OCI-LY1 (cell line): Measurements from ENCODE around the gene TARBP2.

ENCODE experiments used
- H2AFZ ChIP-seq: fragments of 200-600 bp; sonication (generic), shearing (Covaris generic); 2 replicates; pipeline ENCODE4 v1.6.0; 2014; ENCODE audit warnings: antibody characterized with exemption, mild to moderate bottlenecking, low read length
- H3F3A ChIP-seq: fragments of 200-600 bp; sonication (generic), shearing (Covaris generic); 2 replicates; pipeline ENCODE4 v1.6.0; 2014; ENCODE audit warnings: mild to moderate bottlenecking, antibody characterized with exemption, low read length, moderate library complexity; ENCODE audit not compliant: insufficient read depth
- H3K27ac ChIP-seq: fragments of 200-600 bp; sonication (generic); 2 replicates; pipeline ENCODE4 v1.5.1; 2014; ENCODE audit warnings: low read length, mixed run types, mild to moderate bottlenecking, low read depth; ENCODE audit not compliant: poor library complexity, severe bottlenecking
- H3K27me3 ChIP-seq: fragments of 200-600 bp; sonication (generic); 2 replicates; pipeline ENCODE4 v1.6.0; 2014; ENCODE audit warnings: antibody characterized with exemption, mild to moderate bottlenecking, low read length, moderate library complexity; ENCODE audit not compliant: insufficient read depth
- H3K36me3 ChIP-seq: fragments of 200-600 bp; sonication (generic); 2 replicates; pipeline ENCODE4 v1.6.1; 2014; ENCODE audit warnings: mild to moderate bottlenecking, antibody characterized with exemption, low read length, moderate library complexity, mixed read lengths; ENCODE audit not compliant: insufficient read depth
- H3K4me1 ChIP-seq: fragments of 200-600 bp; sonication (generic); 2 replicates; pipeline ENCODE4 v1.5.1; 2014; ENCODE audit warnings: mild to moderate bottlenecking, low read length, moderate library complexity; ENCODE audit not compliant: insufficient read depth, severe bottlenecking
- H3K4me2 ChIP-seq: fragments of 200-600 bp; sonication (generic), shearing (Covaris generic); 2 replicates; pipeline ENCODE4 v1.6.1; 2014; ENCODE audit warnings: low read length
- H3K4me3 ChIP-seq: fragments of 200-600 bp; sonication (generic); 2 replicates; pipeline ENCODE4 v1.5.1; 2014; ENCODE audit warnings: low read length, low read depth, mild to moderate bottlenecking, mixed read lengths; ENCODE audit not compliant: poor library complexity, severe bottlenecking
- H3K79me2 ChIP-seq: fragments of 200-600 bp; shearing (Covaris generic); 2 replicates; pipeline ENCODE4 v1.6.1; 2016; ENCODE audit warnings: mixed run types, low read length, mixed read lengths; ENCODE audit not compliant: insufficient read depth
- H3K9ac ChIP-seq: fragments of 200-600 bp; sonication (generic), shearing (Covaris generic); 2 replicates; pipeline ENCODE4 v1.6.1; 2014; ENCODE audit warnings: mild to moderate bottlenecking, low read length, mixed read lengths
- H3K9me2 ChIP-seq: fragments of 200-600 bp; sonication (generic), shearing (Covaris generic); 2 replicates; pipeline ENCODE4 v1.6.1; 2014; ENCODE audit warnings: low read depth, mild to moderate bottlenecking, low read length, mixed read lengths
- H3K9me3 ChIP-seq: fragments of 200-600 bp; shearing (Covaris generic); 2 replicates; pipeline ENCODE4 v1.6.1; 2014; ENCODE audit warnings: low read length, mixed read lengths
- H4K20me1 ChIP-seq: fragments of 200-600 bp; sonication (generic), shearing (Covaris generic); 2 replicates; pipeline ENCODE4 v1.6.0; 2016; ENCODE audit warnings: mild to moderate bottlenecking, low read length; ENCODE audit not compliant: insufficient read depth
- EZH2 ChIP-seq: fragments of 200-600 bp; sonication (generic), shearing (Covaris generic); IDR thresholded peaks from 2 replicates; pipeline ENCODE4 v1.8.0; 2017; ENCODE audit warnings: borderline replicate concordance, mixed run types, mild to moderate bottlenecking, antibody characterized with exemption, low read length, moderate library complexity, mixed read lengths
- TF ChIP-seq, protein P1 (sequence below): fragments of 200-600 bp; sonication (generic), shearing (Covaris generic); IDR thresholded peaks from 2 replicates; pipeline ENCODE4 v1.5.1; 2017; ENCODE audit warnings: mild to moderate bottlenecking, antibody characterized with exemption, low read length, moderate library complexity, mixed read lengths

Gene TARBP2

GRCh38 chr12:53496752-53497032, 4.4 kb upstream of the TARBP2 start:
- Histone ChIP-seq H3K9me3 (no peaks in the 10 kb centered on the region), H4K20me1 (no peaks in the 10 kb centered on the region), H2AFZ (no peak overlapping the region), H3K36me3 (no peaks in the 10 kb centered on the region), H3K27ac (no peak overlapping the region), H3K9me2 (no peaks in the 10 kb centered on the region), H3K4me3 (no peak overlapping the region), H3K4me1 (peaks cover 37% of the 10 kb centered on the region), H3K27me3 (no peaks in the 10 kb centered on the region), H3K9ac (no peak overlapping the region), H3K79me2 (peaks cover 1% of the 10 kb centered on the region; the same call in 1 of the 2 replicates), H3K4me2 (no peak overlapping the region), H3F3A (no peaks in the 10 kb centered on the region; the same call in 1 of the 2 replicates)
- TF ChIP-seq EZH2 = no peak
- TF ChIP-seq, protein P1, sequence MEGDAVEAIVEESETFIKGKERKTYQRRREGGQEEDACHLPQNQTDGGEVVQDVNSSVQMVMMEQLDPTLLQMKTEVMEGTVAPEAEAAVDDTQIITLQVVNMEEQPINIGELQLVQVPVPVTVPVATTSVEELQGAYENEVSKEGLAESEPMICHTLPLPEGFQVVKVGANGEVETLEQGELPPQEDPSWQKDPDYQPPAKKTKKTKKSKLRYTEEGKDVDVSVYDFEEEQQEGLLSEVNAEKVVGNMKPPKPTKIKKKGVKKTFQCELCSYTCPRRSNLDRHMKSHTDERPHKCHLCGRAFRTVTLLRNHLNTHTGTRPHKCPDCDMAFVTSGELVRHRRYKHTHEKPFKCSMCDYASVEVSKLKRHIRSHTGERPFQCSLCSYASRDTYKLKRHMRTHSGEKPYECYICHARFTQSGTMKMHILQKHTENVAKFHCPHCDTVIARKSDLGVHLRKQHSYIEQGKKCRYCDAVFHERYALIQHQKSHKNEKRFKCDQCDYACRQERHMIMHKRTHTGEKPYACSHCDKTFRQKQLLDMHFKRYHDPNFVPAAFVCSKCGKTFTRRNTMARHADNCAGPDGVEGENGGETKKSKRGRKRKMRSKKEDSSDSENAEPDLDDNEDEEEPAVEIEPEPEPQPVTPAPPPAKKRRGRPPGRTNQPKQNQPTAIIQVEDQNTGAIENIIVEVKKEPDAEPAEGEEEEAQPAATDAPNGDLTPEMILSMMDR = no peak

DNA sequence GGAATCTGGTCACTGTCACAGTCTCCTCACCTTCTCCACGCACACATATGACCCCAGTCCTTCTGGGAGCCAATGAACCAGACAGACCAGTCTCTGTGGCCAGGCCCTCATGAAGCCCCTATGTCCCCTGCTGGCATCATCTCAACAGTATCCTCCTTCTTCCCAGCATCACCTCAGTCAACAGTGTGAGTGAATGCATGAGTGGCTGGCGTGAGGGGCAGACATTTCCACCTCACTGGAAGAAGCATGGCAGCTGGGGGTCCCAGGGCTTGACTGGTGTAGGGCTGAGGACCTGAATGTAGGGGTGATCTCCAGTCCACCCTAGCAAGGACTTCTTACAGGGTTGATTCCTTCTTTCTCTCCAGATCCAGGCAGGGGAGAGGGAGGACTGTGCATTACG, 3.6 kb upstream of the TARBP2 start:
- Histone ChIP-seq H3K36me3 (no peaks in the 10 kb centered on the region), H3K4me3 (no peak overlapping the region), H3K9me3 (no peaks in the 10 kb centered on the region), H3K4me2 (no peak overlapping the region), H3K27ac (no peak overlapping the region), H3K9ac (no peak overlapping the region), H2AFZ (no peak overlapping the region), H3K27me3 (no peaks in the 10 kb centered on the region), H3K9me2 (no peaks in the 10 kb centered on the region), H4K20me1 (no peaks in the 10 kb centered on the region), H3K4me1 (peaks cover 40% of the 10 kb centered on the region), H3K79me2 (peaks cover 7% of the 10 kb centered on the region; the same call in 1 of the 2 replicates), H3F3A (no peaks in the 10 kb centered on the region)
- TF ChIP-seq, protein P1 = no peak
- no peak for TF ChIP-seq EZH2

DNA sequence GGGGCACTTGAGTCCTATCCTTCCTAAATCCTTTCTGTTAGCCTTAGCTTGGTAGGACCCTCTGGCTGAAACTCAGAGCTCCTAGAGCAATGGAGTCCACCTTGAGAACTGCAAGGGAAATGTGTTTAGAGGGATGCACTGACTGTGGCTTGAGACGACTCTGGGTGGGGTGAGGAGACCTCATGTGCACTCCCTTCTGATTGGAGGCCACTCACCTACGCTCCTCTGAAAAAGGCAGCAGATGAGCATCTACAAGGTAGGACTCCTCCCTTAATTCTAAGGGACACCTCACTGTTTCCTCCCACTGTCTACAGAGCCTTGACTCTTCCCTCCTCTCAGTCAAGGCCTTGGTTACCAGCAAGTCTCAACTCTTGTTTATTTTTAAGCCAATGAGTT, 2.9 kb upstream of the TARBP2 start:
- TF ChIP-seq EZH2 = no peak
- TF ChIP-seq, protein P1 = no peak
- H3K79me2 ChIP-seq = peaks cover 7% of the 10 kb centered on the region; the same call in 1 of the 2 replicates

More for the DNA sequence above, 2.9 kb upstream of the TARBP2 start:
- H3K36me3 ChIP-seq = no peaks in the 10 kb centered on the region
- H2AFZ ChIP-seq = no peak overlapping the region
- no peak overlapping the region for H3K9ac ChIP-seq
- no peak overlapping the region for H3K4me2 ChIP-seq
- no peak overlapping the region for H3K4me3 ChIP-seq
- no peaks in the 10 kb centered on the region for H3K9me2 ChIP-seq
- H3K27ac ChIP-seq = no peak overlapping the region
- no peaks in the 10 kb centered on the region for H4K20me1 ChIP-seq
- H3K27me3 ChIP-seq = no peaks in the 10 kb centered on the region
- no peaks in the 10 kb centered on the region for H3F3A ChIP-seq
- H3K9me3 ChIP-seq = no peaks in the 10 kb centered on the region
- H3K4me1 ChIP-seq = peaks cover 40% of the 10 kb centered on the region
